GM20000 (cell line): Measurements from ENCODE around the gene CXXC5.
A peak's percentile ranks its signal among the peaks of the same experiment; 100 is the strongest.
"Not testable (repeated sequence)": the region's sequence is repeated elsewhere in the genome, so short reads cannot be mapped to it uniquely, and the experiment has no call there.

Experiments used
- DNase-seq: peaks from one replicate; pipeline ENCODE4 v3.0.0; 2012; ENCODE audit warnings: low spot score
- TF ChIP-seq, protein P1 (sequence below): IDR thresholded peaks from 2 replicates; pipeline ENCODE4 v1.5.1; 2012; ENCODE audit warnings: mild to moderate bottlenecking, control low read depth; ENCODE audit errors: extremely low read depth, missing control alignments

CXXC5 gene

DNA sequence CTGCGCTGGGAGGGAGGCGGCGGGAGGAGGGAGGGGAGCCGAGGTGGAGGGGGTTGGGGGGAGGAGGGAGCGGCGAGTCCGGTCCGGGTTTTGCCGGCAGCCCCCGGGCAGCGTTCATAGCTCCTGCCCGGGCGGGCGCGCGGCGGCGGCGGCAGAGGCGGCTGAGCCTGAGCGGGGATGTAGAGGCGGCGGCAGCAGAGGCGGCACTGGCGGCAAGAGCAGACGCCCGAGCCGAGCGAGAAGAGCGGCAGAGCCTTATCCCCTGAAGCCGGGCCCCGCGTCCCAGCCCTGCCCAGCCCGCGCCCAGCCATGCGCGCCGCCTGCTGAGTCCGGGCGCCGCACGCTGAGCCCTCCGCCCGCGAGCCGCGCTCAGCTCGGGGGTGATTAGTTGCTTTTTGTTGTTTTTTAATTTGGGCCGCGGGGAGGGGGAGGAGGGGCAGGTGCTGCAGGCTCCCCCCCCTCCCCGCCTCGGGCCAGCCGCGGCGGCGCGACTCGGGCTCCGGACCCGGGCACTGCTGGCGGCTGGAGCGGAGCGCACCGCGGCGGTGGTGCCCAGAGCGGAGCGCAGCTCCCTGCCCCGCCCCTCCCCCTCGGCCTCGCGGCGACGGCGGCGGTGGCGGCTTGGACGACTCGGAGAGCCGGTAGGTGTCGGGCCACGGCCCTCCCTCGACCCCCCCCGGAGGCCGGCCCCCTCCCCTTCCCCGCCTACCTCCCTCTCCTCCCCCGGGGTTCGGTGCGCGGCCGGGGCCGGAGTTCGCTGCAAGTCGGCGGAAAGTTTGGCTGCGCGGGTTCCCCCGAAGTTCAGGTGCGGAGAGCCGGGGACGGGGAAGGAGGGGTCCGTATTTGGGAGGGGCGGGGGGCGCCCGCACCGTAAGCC, at the start of gene CXXC5:
CXXC5 (plus strand) TSS at position 145 of the 877 bp plus-strand sequence. CDS start 32,175 bp downstream, outside the sequence.
- TF ChIP-seq, protein P1, sequence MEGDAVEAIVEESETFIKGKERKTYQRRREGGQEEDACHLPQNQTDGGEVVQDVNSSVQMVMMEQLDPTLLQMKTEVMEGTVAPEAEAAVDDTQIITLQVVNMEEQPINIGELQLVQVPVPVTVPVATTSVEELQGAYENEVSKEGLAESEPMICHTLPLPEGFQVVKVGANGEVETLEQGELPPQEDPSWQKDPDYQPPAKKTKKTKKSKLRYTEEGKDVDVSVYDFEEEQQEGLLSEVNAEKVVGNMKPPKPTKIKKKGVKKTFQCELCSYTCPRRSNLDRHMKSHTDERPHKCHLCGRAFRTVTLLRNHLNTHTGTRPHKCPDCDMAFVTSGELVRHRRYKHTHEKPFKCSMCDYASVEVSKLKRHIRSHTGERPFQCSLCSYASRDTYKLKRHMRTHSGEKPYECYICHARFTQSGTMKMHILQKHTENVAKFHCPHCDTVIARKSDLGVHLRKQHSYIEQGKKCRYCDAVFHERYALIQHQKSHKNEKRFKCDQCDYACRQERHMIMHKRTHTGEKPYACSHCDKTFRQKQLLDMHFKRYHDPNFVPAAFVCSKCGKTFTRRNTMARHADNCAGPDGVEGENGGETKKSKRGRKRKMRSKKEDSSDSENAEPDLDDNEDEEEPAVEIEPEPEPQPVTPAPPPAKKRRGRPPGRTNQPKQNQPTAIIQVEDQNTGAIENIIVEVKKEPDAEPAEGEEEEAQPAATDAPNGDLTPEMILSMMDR, result no peak
- peak; percentile 91 for DNase-seq

DNA sequence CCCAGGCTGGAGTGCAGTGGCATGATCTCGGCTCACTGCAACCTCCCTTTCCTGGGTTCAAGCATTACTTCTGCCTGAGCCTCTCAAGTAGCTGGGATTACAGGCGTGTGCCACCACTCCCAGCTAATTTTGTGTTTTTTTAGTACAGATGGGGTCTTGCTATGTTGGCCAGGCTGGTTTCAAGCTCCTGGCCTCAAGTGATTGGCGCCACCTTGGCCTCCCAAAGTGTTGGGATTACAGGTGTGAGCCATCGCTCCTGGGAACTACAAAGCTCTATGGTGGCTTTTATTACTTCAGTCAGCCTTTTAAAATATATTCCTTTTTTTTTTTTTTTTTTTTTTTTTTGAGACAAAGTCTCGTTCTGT, 49.6 kb upstream of the CXXC5 start:
- DNase-seq, result not testable (repeated sequence)

DNA sequence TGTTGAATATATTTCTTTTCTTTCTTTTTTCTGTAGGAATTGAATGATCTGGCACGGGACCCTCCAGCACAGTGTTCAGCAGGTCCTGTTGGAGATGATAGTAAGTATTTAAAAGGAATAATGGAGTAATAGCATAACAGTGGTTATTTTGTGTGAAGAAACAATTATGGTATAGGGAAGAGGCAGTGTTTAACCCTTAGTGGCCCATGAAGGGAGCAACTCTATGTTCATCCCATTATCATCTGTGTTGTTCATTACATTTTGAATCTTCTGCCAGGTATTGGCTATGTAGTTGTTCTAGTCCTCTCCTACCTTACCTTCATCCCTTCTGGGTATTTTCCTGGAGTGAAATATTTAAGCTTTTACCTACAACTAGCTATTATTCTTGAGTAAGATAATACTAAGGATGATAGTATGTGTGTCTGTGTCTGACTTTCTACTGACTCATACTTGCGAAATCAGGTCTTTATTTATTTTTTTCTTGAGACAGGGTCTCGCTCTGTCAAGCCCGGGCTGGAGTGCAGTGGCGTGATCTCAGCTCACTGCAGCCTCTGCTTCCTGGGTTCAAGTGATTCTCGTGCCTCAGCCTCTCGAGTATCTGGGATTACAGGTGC, 47.7 kb upstream of the CXXC5 start:
- no peak for DNase-seq
- TF ChIP-seq, protein P1, result no peak

DNA sequence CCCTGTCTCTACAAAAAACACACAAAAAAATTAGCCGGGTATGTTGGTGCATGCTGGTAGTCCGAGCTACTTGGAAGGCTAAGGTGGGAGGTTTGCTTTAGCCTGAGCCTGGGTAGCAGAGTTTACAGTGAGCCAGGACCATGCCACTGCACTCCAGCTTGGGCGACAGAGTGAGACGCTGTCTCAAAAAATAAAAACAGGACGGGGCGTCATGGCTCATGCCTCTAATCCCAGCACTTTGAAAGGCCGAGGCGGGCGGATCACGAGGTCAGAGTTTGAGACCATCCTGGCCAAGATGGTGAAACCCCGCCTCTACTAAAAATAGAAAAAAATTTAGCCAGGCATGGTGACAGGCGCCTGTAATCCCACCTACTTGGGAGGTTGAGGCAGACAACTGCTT, 46.7 kb upstream of the CXXC5 start:
- TF ChIP-seq, protein P1, result no peak
- DNase-seq, result no peak

DNA sequence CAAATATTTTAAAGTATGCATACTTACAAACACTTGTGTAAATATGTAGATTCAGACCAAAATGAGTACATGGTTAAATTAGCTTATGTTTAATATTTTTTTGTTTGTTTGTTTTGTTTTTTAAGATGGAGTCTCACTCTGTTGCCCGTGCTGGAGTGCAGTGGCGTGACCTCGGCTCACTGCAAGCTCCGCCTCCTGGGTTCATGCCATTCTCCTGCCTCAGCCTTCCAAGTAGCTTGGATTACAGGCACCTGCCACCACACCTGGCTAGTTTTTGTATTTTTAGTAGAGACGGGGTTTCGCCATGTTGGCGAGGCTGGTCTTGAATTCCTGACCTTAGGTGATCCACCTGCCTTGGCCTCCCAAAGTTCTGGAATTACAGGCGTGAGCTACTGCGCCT, 46.2 kb upstream of the CXXC5 start:
- DNase-seq, result not testable (repeated sequence)

DNA sequence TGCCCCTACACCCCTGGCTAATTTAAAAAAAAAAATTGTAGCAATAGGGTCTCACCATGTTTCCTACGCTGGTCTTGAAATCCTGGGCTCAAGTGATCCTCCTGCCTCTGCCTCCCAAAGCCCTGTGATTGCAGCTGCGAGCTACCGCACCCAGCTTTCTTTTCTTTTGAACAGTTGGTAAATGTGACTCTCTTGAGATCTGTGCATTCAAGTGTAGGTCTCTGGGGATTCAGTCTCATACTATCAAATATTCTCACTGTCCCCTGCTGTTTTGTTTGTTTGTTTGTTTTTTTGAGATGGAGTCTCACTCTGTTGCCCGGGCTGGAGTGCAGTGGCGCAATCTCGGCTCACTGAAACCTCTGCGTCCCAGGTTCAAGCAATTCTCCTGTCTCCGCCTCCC, 42.3 kb upstream of the CXXC5 start:
- TF ChIP-seq, protein P1, result no peak

DNA sequence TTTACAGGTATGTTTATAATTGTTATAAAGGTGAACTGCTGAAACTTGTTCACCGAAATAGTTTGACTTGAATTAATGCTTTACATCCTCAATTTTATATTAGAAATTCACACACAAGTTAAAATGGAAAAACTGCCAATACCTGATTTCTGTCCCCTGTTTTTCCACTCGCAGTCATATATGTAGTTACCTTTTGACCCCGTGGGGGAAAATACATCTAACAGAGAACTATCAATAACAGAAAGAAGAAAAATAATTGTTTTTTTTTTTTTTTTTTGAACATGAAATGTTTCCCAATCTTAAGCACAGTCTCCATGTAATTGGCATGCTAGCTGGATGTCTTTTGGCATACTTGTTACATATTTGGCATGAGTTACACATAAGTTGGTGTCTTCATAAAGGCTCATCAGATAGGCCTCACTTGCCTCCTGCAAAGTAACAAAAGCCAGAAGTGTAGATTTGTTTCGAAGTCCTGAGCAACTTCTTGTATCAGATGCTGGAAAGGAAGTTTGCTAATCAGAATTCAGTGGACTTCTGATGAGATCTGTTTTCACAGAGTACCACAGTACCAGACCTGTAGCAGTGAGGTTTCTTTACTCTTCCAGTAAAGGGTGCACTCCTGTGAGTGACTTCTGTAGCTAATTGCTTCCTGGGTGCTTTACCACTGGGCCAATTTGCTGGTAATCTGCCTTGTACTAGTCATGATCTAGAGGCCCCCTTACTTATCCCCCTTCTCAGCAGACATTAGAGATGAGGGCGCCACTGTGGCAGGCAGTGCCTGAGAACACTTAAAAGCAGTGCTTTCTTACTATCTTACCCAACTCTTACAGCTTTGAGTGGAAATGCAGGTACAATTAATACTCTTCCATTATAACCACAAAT, 36.2 kb upstream of the CXXC5 start:
- TF ChIP-seq, protein P1, result no peak
- peak; percentile 13 for DNase-seq

More for the DNA sequence above, 42.3 kb upstream of the CXXC5 start:
- peak; percentile 25 for DNase-seq

DNA sequence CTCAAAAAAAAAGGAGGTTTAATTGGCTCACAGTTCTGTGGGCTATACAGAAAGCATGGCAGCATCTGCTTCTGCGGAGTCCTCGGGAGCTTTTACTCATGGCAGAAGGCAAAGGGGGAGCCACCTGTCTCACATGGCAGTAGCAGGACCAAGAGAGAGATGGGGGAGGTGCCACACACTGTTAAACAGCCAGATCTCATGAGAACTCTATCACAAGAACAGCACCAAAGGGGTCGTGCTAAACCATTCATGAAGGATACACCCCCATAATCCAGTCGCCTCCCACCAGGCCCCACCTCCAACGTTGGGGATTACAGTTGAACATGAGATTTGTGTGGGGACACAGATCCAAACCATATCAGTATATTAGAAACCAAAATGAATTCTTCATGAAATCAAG, 28.3 kb upstream of the CXXC5 start:
- TF ChIP-seq, protein P1, result no peak
- no peak for DNase-seq

DNA sequence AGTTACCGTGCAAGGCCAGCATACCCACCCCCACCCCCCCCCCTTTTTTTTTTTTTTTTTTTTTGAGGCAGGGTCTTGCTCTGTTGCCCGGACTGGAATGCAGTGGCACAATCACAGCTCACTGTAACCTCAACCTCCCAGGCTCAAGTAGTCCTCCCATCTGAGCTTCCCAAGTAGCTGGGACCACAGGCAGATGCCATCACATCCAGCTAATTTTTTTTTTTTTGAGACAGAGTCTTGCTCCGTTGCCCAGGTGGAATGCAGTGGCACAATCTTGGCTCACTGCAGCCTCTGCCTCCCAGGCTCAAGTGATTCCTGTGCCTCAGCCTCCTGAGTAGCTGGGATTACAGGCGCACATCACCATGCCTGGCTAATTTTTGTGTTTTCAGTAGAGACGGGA, 22.8 kb upstream of the CXXC5 start:
- DNase-seq, result not testable (repeated sequence)
